ENCODE results near the gene C10orf95.
A peak's percentile ranks its signal among the peaks of the same experiment; 100 is the strongest.

The C10orf95 gene

DNA sequence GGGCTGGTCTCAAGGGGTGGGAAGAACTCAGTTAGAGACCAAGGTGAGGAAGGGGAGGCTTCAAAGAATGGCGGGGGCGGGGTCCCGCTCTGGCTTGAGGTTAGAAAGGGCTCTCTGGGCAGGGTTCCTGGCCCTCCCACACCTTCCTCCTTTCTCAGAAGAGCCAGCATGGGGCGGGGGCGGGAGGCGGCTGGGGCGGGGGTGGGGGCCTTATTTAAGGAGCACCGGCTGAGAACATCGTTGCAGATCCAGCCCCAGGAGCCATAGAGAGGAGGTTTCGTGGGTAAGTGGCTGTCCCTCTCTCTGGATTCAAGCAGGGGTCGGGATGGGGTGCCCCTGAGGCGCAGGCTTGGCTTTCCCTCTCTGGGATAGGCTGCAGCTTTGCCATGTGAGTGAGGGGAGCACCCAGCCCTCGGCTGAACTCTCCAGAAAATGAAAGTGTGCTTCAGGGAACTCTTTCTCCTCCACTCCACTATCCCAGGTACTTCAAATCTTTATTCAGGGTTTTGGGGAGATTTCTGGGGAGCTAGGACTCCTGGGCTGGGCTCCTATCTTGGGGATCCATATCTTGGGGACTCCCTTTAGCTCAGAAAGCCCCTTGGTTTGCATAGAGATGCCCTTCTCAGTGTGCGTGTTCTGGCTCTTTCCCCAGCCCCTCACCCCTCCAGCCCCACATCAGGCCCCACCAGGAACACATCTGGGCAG is 15.7 kb downstream of the C10orf95 start:
- Histone ChIP-seq H3K36me3 (ENCODE audit: insufficient read depth, low read length) (no peaks in the 10 kb centered on the region), H2AFZ (ENCODE audit: low read length) (0 out of 2 replicates have a peak overlapping the region, but pooled peaks have one; percentile 46), H3K4me3 (ENCODE audit: low read length, poor library complexity, severe bottlenecking) (peak overlapping the region; percentile 7), H3K9me3 (ENCODE audit: insufficient read depth, low read depth, low read length) (no peaks in the 10 kb centered on the region), H4K20me1 (ENCODE audit: insufficient read depth, low read length, poor library complexity, severe bottlenecking) (no peaks in the 10 kb centered on the region), H3K9me2 (replicated peaks; ENCODE audit: low read depth, low read length) (no peaks in the 10 kb centered on the region), H3K79me2 (ENCODE audit: insufficient read depth, low read length) (peaks cover 14% of the 10 kb centered on the region), H3K27me3 (ENCODE audit: insufficient read depth, low read length, poor library complexity, severe bottlenecking) (no peaks in the 10 kb centered on the region), H3K4me2 (ENCODE audit: low read depth, low read length, poor library complexity, severe bottlenecking) (peak overlapping the region; percentile 51), H3K4me1 (ENCODE audit: insufficient read depth, low read length, poor library complexity, severe bottlenecking) (peaks cover 6% of the 10 kb centered on the region), H3F3A (ENCODE audit: low read depth) (no peaks in the 10 kb centered on the region), H3K9ac (ENCODE audit: low read depth, low read length, poor library complexity, severe bottlenecking) (no peak overlapping the region)
- TF ChIP-seq, protein P1, sequence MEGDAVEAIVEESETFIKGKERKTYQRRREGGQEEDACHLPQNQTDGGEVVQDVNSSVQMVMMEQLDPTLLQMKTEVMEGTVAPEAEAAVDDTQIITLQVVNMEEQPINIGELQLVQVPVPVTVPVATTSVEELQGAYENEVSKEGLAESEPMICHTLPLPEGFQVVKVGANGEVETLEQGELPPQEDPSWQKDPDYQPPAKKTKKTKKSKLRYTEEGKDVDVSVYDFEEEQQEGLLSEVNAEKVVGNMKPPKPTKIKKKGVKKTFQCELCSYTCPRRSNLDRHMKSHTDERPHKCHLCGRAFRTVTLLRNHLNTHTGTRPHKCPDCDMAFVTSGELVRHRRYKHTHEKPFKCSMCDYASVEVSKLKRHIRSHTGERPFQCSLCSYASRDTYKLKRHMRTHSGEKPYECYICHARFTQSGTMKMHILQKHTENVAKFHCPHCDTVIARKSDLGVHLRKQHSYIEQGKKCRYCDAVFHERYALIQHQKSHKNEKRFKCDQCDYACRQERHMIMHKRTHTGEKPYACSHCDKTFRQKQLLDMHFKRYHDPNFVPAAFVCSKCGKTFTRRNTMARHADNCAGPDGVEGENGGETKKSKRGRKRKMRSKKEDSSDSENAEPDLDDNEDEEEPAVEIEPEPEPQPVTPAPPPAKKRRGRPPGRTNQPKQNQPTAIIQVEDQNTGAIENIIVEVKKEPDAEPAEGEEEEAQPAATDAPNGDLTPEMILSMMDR (conservative IDR thresholded peaks at IDR 0.05; ENCODE audit: low read length) = no peak
- no peak for TF ChIP-seq EZH2phosphoT487 (IDR thresholded peaks at IDR 0.05; ENCODE audit: borderline replicate concordance)

DNA sequence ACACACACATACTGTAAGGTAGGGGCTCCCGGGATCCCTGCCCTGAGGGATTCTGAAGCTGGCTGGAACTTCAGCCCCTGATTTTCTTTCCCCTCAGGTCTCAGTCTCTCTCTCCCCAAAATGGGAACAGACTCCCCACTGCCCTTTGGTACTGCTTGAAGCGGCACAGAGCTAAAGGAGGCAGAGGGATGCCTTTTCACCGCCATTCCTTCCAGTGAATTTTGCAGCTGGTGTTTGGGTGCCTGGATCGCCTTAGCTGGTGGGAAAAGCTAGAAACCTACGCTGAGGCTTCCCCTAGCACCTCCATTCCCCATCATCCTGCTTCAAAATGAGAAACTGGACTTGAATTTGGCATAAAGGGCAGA is 16.2 kb downstream of the C10orf95 start:
- Histone ChIP-seq H3K4me3 (ENCODE audit: low read length, poor library complexity, severe bottlenecking) (no peak overlapping the region), H3K4me1 (ENCODE audit: insufficient read depth, low read length, poor library complexity, severe bottlenecking) (peaks cover 6% of the 10 kb centered on the region), H3K4me2 (ENCODE audit: low read depth, low read length, poor library complexity, severe bottlenecking) (no peak overlapping the region), H3K36me3 (ENCODE audit: insufficient read depth, low read length) (no peaks in the 10 kb centered on the region), H3K9me3 (ENCODE audit: insufficient read depth, low read depth, low read length) (no peaks in the 10 kb centered on the region), H2AFZ (ENCODE audit: low read length) (0 out of 2 replicates have a peak overlapping the region, but pooled peaks have one; percentile 46), H3K27me3 (ENCODE audit: insufficient read depth, low read length, poor library complexity, severe bottlenecking) (no peaks in the 10 kb centered on the region), H3K9me2 (replicated peaks; ENCODE audit: low read depth, low read length) (no peaks in the 10 kb centered on the region), H4K20me1 (ENCODE audit: insufficient read depth, low read length, poor library complexity, severe bottlenecking) (no peaks in the 10 kb centered on the region), H3K79me2 (ENCODE audit: insufficient read depth, low read length) (peaks cover 18% of the 10 kb centered on the region), H3F3A (ENCODE audit: low read depth) (no peaks in the 10 kb centered on the region), H3K9ac (ENCODE audit: low read depth, low read length, poor library complexity, severe bottlenecking) (no peak overlapping the region)
- TF ChIP-seq, protein P1 (conservative IDR thresholded peaks at IDR 0.05; ENCODE audit: low read length) = no peak
- TF ChIP-seq EZH2phosphoT487 (IDR thresholded peaks at IDR 0.05; ENCODE audit: borderline replicate concordance) = no peak

DNA sequence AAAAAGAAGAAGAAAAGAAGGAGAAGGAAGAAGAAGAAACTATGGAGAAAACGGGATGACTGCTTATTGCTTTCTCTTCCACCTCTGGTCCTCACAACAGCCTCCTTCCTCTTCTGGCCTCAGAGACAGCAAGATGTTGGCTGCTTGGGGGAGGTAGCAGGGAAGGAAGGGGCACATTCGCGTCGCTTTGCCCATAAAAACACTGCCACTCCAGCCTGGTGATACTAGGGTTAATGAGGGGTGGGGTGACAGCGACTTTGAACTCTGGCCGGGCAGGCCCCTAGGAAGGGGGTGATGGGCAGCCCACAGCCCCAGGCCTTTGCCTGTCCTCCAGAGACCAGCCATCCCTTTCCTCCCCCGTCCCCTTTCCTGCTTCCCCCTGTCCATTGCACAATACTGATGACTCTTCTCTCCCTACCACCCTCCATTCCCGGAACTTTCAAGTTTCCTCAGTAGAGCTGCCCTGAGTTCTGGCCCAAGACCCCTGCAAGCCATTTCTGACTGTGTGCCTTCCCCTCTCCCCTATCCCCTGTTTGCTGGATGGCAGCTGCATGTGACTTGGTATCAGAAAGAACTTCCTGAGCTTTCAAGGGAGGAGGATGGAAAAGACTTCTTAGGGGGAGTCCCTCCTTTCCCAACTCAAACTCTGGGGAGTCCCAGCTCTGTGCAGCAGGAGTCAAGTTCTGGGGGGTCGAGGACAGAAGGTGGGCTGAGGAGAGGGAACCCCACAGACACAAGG is 16.8 kb downstream of the C10orf95 start:
- Histone ChIP-seq H3K9ac (ENCODE audit: low read depth, low read length, poor library complexity, severe bottlenecking) (no peak overlapping the region), H4K20me1 (ENCODE audit: insufficient read depth, low read length, poor library complexity, severe bottlenecking) (no peaks in the 10 kb centered on the region), H3K4me2 (ENCODE audit: low read depth, low read length, poor library complexity, severe bottlenecking) (no peak overlapping the region), H3K4me1 (ENCODE audit: insufficient read depth, low read length, poor library complexity, severe bottlenecking) (peaks cover 6% of the 10 kb centered on the region), H3K4me3 (ENCODE audit: low read length, poor library complexity, severe bottlenecking) (no peak overlapping the region), H3K36me3 (ENCODE audit: insufficient read depth, low read length) (no peaks in the 10 kb centered on the region), H3K79me2 (ENCODE audit: insufficient read depth, low read length) (peaks cover 18% of the 10 kb centered on the region), H3K9me3 (ENCODE audit: insufficient read depth, low read depth, low read length) (no peaks in the 10 kb centered on the region), H3F3A (ENCODE audit: low read depth) (no peaks in the 10 kb centered on the region), H2AFZ (ENCODE audit: low read length) (no peak overlapping the region), H3K9me2 (replicated peaks; ENCODE audit: low read depth, low read length) (no peaks in the 10 kb centered on the region), H3K27me3 (ENCODE audit: insufficient read depth, low read length, poor library complexity, severe bottlenecking) (no peaks in the 10 kb centered on the region)
- TF ChIP-seq, protein P1 (conservative IDR thresholded peaks at IDR 0.05; ENCODE audit: low read length) = no peak
- TF ChIP-seq EZH2phosphoT487 (IDR thresholded peaks at IDR 0.05; ENCODE audit: borderline replicate concordance) = no peak
